HepG2 (cell line): ENCODE measurements around the gene PKP4. TPM values are rescaled to one million over a fixed set of nuclear protein-coding genes. Genes with fewer than 3 reads are reported as not detected.

Experiments used
- ATAC-seq: fragments of 200-7000 bp; cut with Tn5 transposase; 3 replicates; pipeline ENCODE4 v1.9.1; 2020; ENCODE audit warnings: mild to moderate bottlenecking, moderate library complexity
- BruUV-seq: library from RNA; stranded (reverse); fragments of 400-500 nt; replicated peaks from 2 replicates; lab custom pipeline; 2021; lab: Mats Ljungman, UMichigan
- CTCF ChIA-PET: fragments of 300-600 bp; formaldehyde crosslinking; extraction: SDS; loops from one replicate; lab custom pipeline; 2021; ENCODE audit warnings: low total read pairs, inconsistent platforms, low intra/inter-chr PET ratio; lab: Yijun Ruan, JAX
- POLR2A ChIA-PET: fragments of 350-600 bp; sonication (Branson Sonifier 250); formaldehyde crosslinking; loops from one replicate; lab custom pipeline; 2020; ENCODE audit warnings: antibody characterized with exemption, inconsistent platforms; lab: Yijun Ruan, JAX
- DNase-seq: peaks from one replicate; pipeline ENCODE4 v3.0.0-alpha.2; 2015; ENCODE audit warnings: low spot score
- FAIRE-seq: peaks from 3 replicates; lab custom pipeline; 2011; peaks lifted over from hg19 to GRCh38; lab: Jason Lieb, UNC
- H2AFZ ChIP-seq: one replicate; pipeline ENCODE4 v1.6.1; 2011; ENCODE audit warnings: low read length, inconsistent platforms
- H3K27ac ChIP-seq: fragments of 300-600 bp; 3 replicates; pipeline ENCODE4 v1.8.0; 2011; ENCODE audit warnings: mixed run types, mild to moderate bottlenecking, mixed read lengths, low read length, inconsistent platforms; ENCODE audit not compliant: insufficient read depth; ENCODE audit errors: extremely low read length
- H3K27me3 ChIP-seq, 2 experiments: fragments of 200-600 bp in 1 of 2; 2 replicates in 1 of 2; 3 replicates in 1 of 2; pipeline versions ENCODE4 v1.6.0 to v1.8.0; 2011; ENCODE audit warnings: low read length in 2 of 2, mild to moderate bottlenecking in 2 of 2, moderate library complexity in 2 of 2, inconsistent platforms in 1 of 2; ENCODE audit not compliant: insufficient read depth in 2 of 2, control insufficient read depth in 1 of 2
- H3K36me3 ChIP-seq, 2 experiments: fragments of 200-600 bp in 1 of 2; replicated peaks in 1 of 2; 2 replicates in 1 of 2; 3 replicates in 1 of 2; pipeline versions ENCODE4 v1.5.1 to v1.8.0; 2011; ENCODE audit warnings: low read length in 2 of 2, inconsistent platforms in 1 of 2; ENCODE audit not compliant: insufficient read depth in 2 of 2, control insufficient read depth in 1 of 2
- H3K4me1 ChIP-seq: 2 replicates; pipeline ENCODE4 v1.5.1; 2012; ENCODE audit warnings: low read length, inconsistent platforms; ENCODE audit not compliant: insufficient read depth
- H3K4me2 ChIP-seq: 2 replicates; pipeline ENCODE4 v1.6.0; 2011; ENCODE audit warnings: low read depth, low read length, inconsistent platforms
- H3K4me3 ChIP-seq, 3 experiments: fragments of 200-600 bp in 1 of 3; sonication (generic), shearing (Covaris generic) in 1 of 3; replicated peaks in 1 of 3; 2 replicates each; pipeline ENCODE4 v1.5.1; 2011 to 2016; ENCODE audit warnings: low read length in 3 of 3, inconsistent platforms in 2 of 3, low read depth in 2 of 3, mild to moderate bottlenecking in 2 of 3, control low read depth in 1 of 3, mixed read lengths in 1 of 3; ENCODE audit not compliant: insufficient read depth in 1 of 3
- H3K79me2 ChIP-seq: one replicate; pipeline ENCODE4 v1.6.1; 2011; ENCODE audit warnings: low read length, inconsistent platforms; ENCODE audit not compliant: insufficient read depth
- H3K9ac ChIP-seq: 2 replicates; pipeline ENCODE4 v1.6.0; 2011; ENCODE audit warnings: mild to moderate bottlenecking, low read depth, low read length, inconsistent platforms; ENCODE audit not compliant: insufficient read depth
- H3K9me3 ChIP-seq: 2 replicates; pipeline ENCODE4 v1.5.1; 2012; ENCODE audit warnings: mild to moderate bottlenecking, low read length
- H4K20me1 ChIP-seq: 2 replicates; pipeline ENCODE4 v1.6.0; 2011; ENCODE audit warnings: inconsistent platforms, mild to moderate bottlenecking, low read length, moderate library complexity; ENCODE audit not compliant: insufficient read depth
- ARNT ChIP-seq: fragments of 450-650 bp; IDR thresholded peaks from 2 replicates; pipeline ENCODE4 v1.6.1; 2017
- ATF5 ChIP-seq: sonication (generic); formaldehyde crosslinking; IDR thresholded peaks from 2 replicates; pipeline ENCODE4 v1.4.0; 2020; ENCODE audit warnings: mild to moderate bottlenecking, low read depth, missing genetic modification reagents
- FOXJ3 ChIP-seq: sonication (generic); formaldehyde crosslinking; IDR thresholded peaks from 2 replicates; pipeline ENCODE4 v1.4.0; 2020; ENCODE audit warnings: missing genetic modification reagents, mild to moderate bottlenecking, borderline replicate concordance
- HMGXB4 ChIP-seq, 2 experiments: sonication (generic) in 1 of 2; formaldehyde crosslinking in 1 of 2; IDR thresholded peaks; 2 replicates each; pipeline versions ENCODE4 v1.4.0 to v1.6.1; 2018 to 2020; ENCODE audit warnings: missing genetic modification reagents in 2 of 2, borderline replicate concordance in 1 of 2, low read depth in 1 of 2, mild to moderate bottlenecking in 1 of 2, missing biosample characterization in 1 of 2
- MLXIP ChIP-seq: sonication (generic); formaldehyde crosslinking; IDR thresholded peaks from 2 replicates; pipeline ENCODE4 v1.9.0; 2021; ENCODE audit warnings: missing genetic modification reagents, borderline replicate concordance
- RBM39 ChIP-seq: fragments of 200-400 bp; formaldehyde crosslinking; IDR thresholded peaks from one replicate; pipeline ENCODE4 v1.6.1; 2018; ENCODE audit warnings: antibody characterized with exemption, mild to moderate bottlenecking, low read depth, low read length; ENCODE audit not compliant: poor library complexity, severe bottlenecking
- SNAI1 ChIP-seq: sonication (generic); formaldehyde crosslinking; IDR thresholded peaks from 2 replicates; pipeline ENCODE4 v1.5.0; 2020; ENCODE audit warnings: mild to moderate bottlenecking, missing genetic modification reagents, borderline replicate concordance
- ZBTB8A ChIP-seq: sonication (generic); formaldehyde crosslinking; IDR thresholded peaks from 2 replicates; pipeline ENCODE4 v1.4.0; 2020; ENCODE audit warnings: mild to moderate bottlenecking, low read depth, missing genetic modification reagents, borderline replicate concordance
- ZFP36L1 ChIP-seq: sonication (generic); formaldehyde crosslinking; IDR thresholded peaks from 2 replicates; pipeline ENCODE4 v1.8.0; 2022; ENCODE audit warnings: mild to moderate bottlenecking, missing genetic modification reagents, moderate library complexity
- ZNF276 ChIP-seq: sonication (generic); formaldehyde crosslinking; IDR thresholded peaks from 2 replicates; pipeline ENCODE4 v1.4.0; 2020; ENCODE audit warnings: mild to moderate bottlenecking, low read depth, missing genetic modification reagents
- ZNF484 ChIP-seq: sonication (generic); formaldehyde crosslinking; IDR thresholded peaks from 2 replicates; pipeline ENCODE4 v1.5.1; 2020; ENCODE audit warnings: mild to moderate bottlenecking, low read depth, missing genetic modification reagents, borderline replicate concordance
- ZNF543 ChIP-seq: sonication (generic); formaldehyde crosslinking; IDR thresholded peaks from 2 replicates; pipeline ENCODE4 v1.4.0; 2020; ENCODE audit warnings: mild to moderate bottlenecking, missing genetic modification reagents
- ZNF737 ChIP-seq: sonication (generic); formaldehyde crosslinking; IDR thresholded peaks from 2 replicates; pipeline ENCODE4 v1.5.0; 2020; ENCODE audit warnings: missing genetic modification reagents, mild to moderate bottlenecking, borderline replicate concordance
- WGBS: methylation state at CpG from one replicate; pipeline ENCODE4 v1.1.6; 2017; ENCODE audit warnings: low lambda C conversion rate; 5-methylcytosine and 5-hydroxymethylcytosine counted together
- in situ Hi-C: cut with HindIII; loops from 2 replicates; pipeline ENCODE4 v1.10.0; 2017; ENCODE audit warnings: low pct_unique_long_range_greater_than_20kb; ENCODE audit not compliant: extremely low pct_ligation_motif_present
- intact Hi-C: fragments of 100-400 bp; cut with micrococcal nuclease; formaldehyde crosslinking; loops from one replicate; pipeline ENCODE4 v1.10.0; 2022; ENCODE audit not compliant: unreplicated experiment
- polyA plus RNA-seq, 8 experiments: library from polyadenylated mRNA; depleted of rRNA in 3 of 8; stranded (reverse) in 7 of 8; unstranded in 1 of 8; fragments of >200 nt; fragmentation: Illumina TruSeq in 4 of 8; extraction: Trizol in 4 of 8; gene quantifications; 2 replicates each; pipeline versions ENCODE4 v1.2.1 to v1.2.3, GENCODE V29; 2011 to 2016; ENCODE audit warnings: low read depth in 4 of 8, missing spikeins in 1 of 8, mixed read lengths in 1 of 8; ENCODE audit not compliant: insufficient read depth in 1 of 8
- total RNA-seq, 5 experiments: library from RNA; depleted of rRNA; stranded (reverse); fragments of >200 nt; fragmentation: Illumina TruSeq; extraction: Trizol; gene quantifications; 2 replicates each; pipeline ENCODE4 v1.2.3, GENCODE V29; 2016; ENCODE audit warnings: low read depth in 1 of 5

The PKP4 gene
- total and polyA plus RNA-seq, 2 of the 13 experiments (the other 11 are each of a cell fraction or from before 2014, with no cell fraction given) = 80.9 to 90.5 TPM

GRCh38 chr2:158677542-158677941 is 220.8 kb downstream of the PKP4 start:
- Histone ChIP-seq H3K79me2 (no peaks in the 10 kb centered on the region), H3K4me1 (no peaks in the 10 kb centered on the region), H3K27ac (no peak overlapping the region), H2AFZ (no peak overlapping the region), H4K20me1 (no peaks in the 10 kb centered on the region), H3K9me3 (no peaks in the 10 kb centered on the region), H3K27me3 (no peaks in the 10 kb centered on the region), H3K9ac (no peak overlapping the region), H3K4me2 (no peak overlapping the region), H3K36me3 (peaks cover 25 to 67% of the 10 kb centered on the region in 2 experiments), H3K4me3 (no peak overlapping the region)
- 95% methylated on average over 4 of the region's 4 CpGs for WGBS
- FAIRE-seq (no peak), ATAC-seq (no peak), DNase-seq (no peak)
- TF ChIP-seq HMGXB4 (CRISPR knock-in tag; IDR thresholded peaks at IDR 0.05; ENCODE audit: borderline replicate concordance in 1 of 2, low read depth in 1 of 2) (no peak), ZNF737 (no peak), ZBTB8A (no peak), ATF5 (CRISPR knock-in tag) (no peak), SNAI1 (no peak), FOXJ3 (CRISPR knock-in tag) (no peak), ZNF484 (CRISPR knock-in tag) (no peak), RBM39 (no peak), ZFP36L1 (CRISPR knock-in tag) (no peak), ZNF543 (no peak), ZNF276 (no peak), MLXIP (CRISPR knock-in tag) (no peak), ARNT (no peak)
- in situ Hi-C loops (no loop called here), intact Hi-C loops (no loop called here)
- CTCF ChIA-PET = no interaction called here
- no TSS peak for BruUV-seq
- POLR2A ChIA-PET = no interaction called here
